Measurements from ENCODE around the gene EML3. TPM values are rescaled to one million over a fixed set of nuclear protein-coding genes. Genes with fewer than 3 reads are reported as not detected.

EML3 gene
- total and polyA plus RNA-seq, 2 donors from 2014 or later: 35.0 to 83.3 TPM

- Histone ChIP-seq H3K27ac (ENCODE audit: low read depth in 2 of 2, low read length in 2 of 2) (peak overlapping the region; percentile 88 to 92), H3K36me3 (ENCODE audit: control insufficient read depth in 2 of 3, insufficient read depth in 3 of 3, low read length in 3 of 3) (peaks cover 2 to 8% (median 6%) of the 10 kb centered on the region in 3 donors), H3K9ac (ENCODE audit: low read length in 3 of 3) (peak overlapping the region; percentile 68 to 81 (median 75)), H3K4me3 (ENCODE audit: low read length in 3 of 3) (peak overlapping the region; percentile 66 to 92 (median 83)), H3K4me1 (ENCODE audit: control insufficient read depth in 2 of 3, insufficient read depth in 2 of 3, low read depth in 1 of 3, low read length in 3 of 3) (peaks cover 0 to 26% (median 4%) of the 10 kb centered on the region in 3 donors), H3K9me3 (ENCODE audit: control insufficient read depth in 2 of 3, insufficient read depth in 1 of 3, low read length in 3 of 3) (no peaks in the 10 kb centered on the region), H3K27me3 (ENCODE audit: control insufficient read depth, insufficient read depth, low read length) (no peaks in the 10 kb centered on the region)
- FAIRE-seq: no peak
- TF ChIP-seq CTCF (IDR thresholded peaks at IDR 0.05; ENCODE audit: borderline replicate concordance, extremely low read depth, insufficient read depth): no peak
- peak; percentile 51 to 84 (median 68) for DNase-seq
- intact Hi-C loops (cut with DNase I): no loop called here
Observed at GRCh38 chr11:62611705-62612365, 740 bp downstream of the EML3 start.

GRCh38 chr11:62610814-62611704 lies 1.5 kb downstream of the EML3 start:
- DNase-seq (peak in 1 of 5 donors; percentile 82), FAIRE-seq (no peak)
- Histone ChIP-seq H3K4me1 (ENCODE audit: control insufficient read depth in 2 of 3, insufficient read depth in 2 of 3, low read depth in 1 of 3, low read length in 3 of 3) (peaks cover 0 to 26% (median 4%) of the 10 kb centered on the region in 3 donors), H3K36me3 (ENCODE audit: control insufficient read depth in 2 of 3, insufficient read depth in 3 of 3, low read length in 3 of 3) (peaks cover 2 to 9% (median 5%) of the 10 kb centered on the region in 3 donors), H3K9me3 (ENCODE audit: control insufficient read depth in 2 of 3, insufficient read depth in 1 of 3, low read length in 3 of 3) (no peaks in the 10 kb centered on the region), H3K9ac (ENCODE audit: low read length in 3 of 3) (peak overlapping the region in 2 of 3 donors; percentile 75 to 81), H3K27ac (ENCODE audit: low read depth in 2 of 2, low read length in 2 of 2) (peak overlapping the region; percentile 88 to 92), H3K4me3 (ENCODE audit: low read length in 3 of 3) (peak overlapping the region; percentile 66 to 92 (median 83)), H3K27me3 (ENCODE audit: control insufficient read depth, insufficient read depth, low read length) (no peaks in the 10 kb centered on the region)
- no peak for TF ChIP-seq CTCF (IDR thresholded peaks at IDR 0.05; ENCODE audit: borderline replicate concordance, extremely low read depth, insufficient read depth)
- intact Hi-C loops (cut with DNase I): no loop called here

- H3K9ac ChIP-seq (ENCODE audit: low read length in 3 of 3): no peak overlapping the region
- no peak overlapping the region for H3K27ac ChIP-seq (ENCODE audit: low read depth in 2 of 2, low read length in 2 of 2)
- H3K9me3 ChIP-seq (ENCODE audit: control insufficient read depth in 2 of 3, insufficient read depth in 1 of 3, low read length in 3 of 3): no peaks in the 10 kb centered on the region
- TF ChIP-seq CTCF (IDR thresholded peaks at IDR 0.05; ENCODE audit: borderline replicate concordance, extremely low read depth, insufficient read depth): no peak
- no peak overlapping the region for H3K4me3 ChIP-seq (ENCODE audit: low read length in 3 of 3)
- H3K27me3 ChIP-seq (ENCODE audit: control insufficient read depth, insufficient read depth, low read length): no peaks in the 10 kb centered on the region
- H3K4me1 ChIP-seq (ENCODE audit: control insufficient read depth in 2 of 3, insufficient read depth in 2 of 3, low read depth in 1 of 3, low read length in 3 of 3): peaks cover 0 to 26% (median 4%) of the 10 kb centered on the region in 3 donors
- intact Hi-C loops (cut with DNase I): no loop called here
- H3K36me3 ChIP-seq (ENCODE audit: control insufficient read depth in 2 of 3, insufficient read depth in 3 of 3, low read length in 3 of 3): peaks cover 2 to 11% (median 9%) of the 10 kb centered on the region in 3 donors
- DNase-seq: no peak
- FAIRE-seq: no peak
Observed at GRCh38 chr11:62610403-62610802, 2.2 kb downstream of the EML3 start.

Data from kidney (tissue), 14 donors.